B cell (primary cell): ENCODE data around the gene OTUB2.

Source experiments
- EZH2 ChIP-seq: IDR thresholded peaks from 2 replicates; pipeline ENCODE4 v1.6.1; 2012; ENCODE audit warnings: borderline replicate concordance, low read depth, mild to moderate bottlenecking, moderate library complexity, low read length; ENCODE audit not compliant: insufficient read depth, poor library complexity, severe bottlenecking
- TF ChIP-seq, protein P1 (sequence below): fragments of 200-600 bp; IDR thresholded peaks from one replicate; pipeline ENCODE4 v1.8.0; 2022; ENCODE audit warnings: antibody characterized with exemption, mild to moderate bottlenecking

DNA sequence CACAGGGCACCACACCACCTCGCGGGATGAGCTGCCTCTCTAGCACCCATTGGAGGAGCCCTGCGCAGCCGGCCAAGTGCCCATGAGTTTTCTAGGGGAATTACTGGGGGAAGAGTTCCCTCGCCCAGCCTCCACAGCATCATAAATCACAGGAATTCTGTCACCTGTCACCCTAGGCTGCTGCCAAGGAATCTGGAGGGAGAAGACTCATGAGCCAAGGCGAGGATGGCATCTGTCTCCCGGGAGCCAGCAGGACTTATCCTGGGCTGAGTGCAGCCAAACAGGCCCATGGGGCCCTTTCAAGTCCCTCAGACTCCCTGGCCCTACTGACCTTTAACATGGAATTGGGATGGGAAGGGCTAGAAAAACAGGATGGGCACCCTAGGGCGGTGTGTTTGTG is 7.8 kb upstream of the OTUB2 start:
- TF ChIP-seq, protein P1, sequence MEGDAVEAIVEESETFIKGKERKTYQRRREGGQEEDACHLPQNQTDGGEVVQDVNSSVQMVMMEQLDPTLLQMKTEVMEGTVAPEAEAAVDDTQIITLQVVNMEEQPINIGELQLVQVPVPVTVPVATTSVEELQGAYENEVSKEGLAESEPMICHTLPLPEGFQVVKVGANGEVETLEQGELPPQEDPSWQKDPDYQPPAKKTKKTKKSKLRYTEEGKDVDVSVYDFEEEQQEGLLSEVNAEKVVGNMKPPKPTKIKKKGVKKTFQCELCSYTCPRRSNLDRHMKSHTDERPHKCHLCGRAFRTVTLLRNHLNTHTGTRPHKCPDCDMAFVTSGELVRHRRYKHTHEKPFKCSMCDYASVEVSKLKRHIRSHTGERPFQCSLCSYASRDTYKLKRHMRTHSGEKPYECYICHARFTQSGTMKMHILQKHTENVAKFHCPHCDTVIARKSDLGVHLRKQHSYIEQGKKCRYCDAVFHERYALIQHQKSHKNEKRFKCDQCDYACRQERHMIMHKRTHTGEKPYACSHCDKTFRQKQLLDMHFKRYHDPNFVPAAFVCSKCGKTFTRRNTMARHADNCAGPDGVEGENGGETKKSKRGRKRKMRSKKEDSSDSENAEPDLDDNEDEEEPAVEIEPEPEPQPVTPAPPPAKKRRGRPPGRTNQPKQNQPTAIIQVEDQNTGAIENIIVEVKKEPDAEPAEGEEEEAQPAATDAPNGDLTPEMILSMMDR: no peak
- TF ChIP-seq EZH2: no peak
